Measurements from ENCODE around the gene IP6K3. TPM values are rescaled to one million over a fixed set of nuclear protein-coding genes. Genes with fewer than 3 reads are reported as not detected.

Gene IP6K3
- total RNA-seq, 1 experiment from 2014 or later: not detected

DNA sequence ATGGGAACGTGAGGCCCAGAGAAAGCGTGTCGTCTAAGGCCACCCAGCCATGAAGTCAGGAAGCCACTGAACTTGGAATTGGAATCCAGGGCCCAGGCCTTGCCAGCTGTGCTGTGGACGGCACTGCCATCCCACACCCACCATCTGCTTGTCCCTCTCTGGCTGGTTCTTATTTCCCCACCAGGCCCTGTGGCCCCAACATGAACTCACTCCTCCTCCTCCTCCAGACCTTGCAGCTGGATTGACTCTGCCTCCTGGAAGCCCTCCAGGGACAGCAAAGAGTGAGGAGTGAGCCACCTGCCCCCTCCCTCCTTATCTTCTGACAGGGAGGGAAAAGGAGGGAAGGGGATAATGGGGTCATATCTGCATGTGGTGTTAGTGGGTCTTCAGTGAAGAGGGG, 16.0 kb upstream of the IP6K3 start:
- ATAC-seq (no peak), DNase-seq (ENCODE audit: low read depth, low spot score) (no peak)
- H3K36me3 ChIP-seq (ENCODE audit: control insufficient read depth, insufficient read depth, low read length): no peaks in the 10 kb centered on the region
- TF ChIP-seq, protein P1, sequence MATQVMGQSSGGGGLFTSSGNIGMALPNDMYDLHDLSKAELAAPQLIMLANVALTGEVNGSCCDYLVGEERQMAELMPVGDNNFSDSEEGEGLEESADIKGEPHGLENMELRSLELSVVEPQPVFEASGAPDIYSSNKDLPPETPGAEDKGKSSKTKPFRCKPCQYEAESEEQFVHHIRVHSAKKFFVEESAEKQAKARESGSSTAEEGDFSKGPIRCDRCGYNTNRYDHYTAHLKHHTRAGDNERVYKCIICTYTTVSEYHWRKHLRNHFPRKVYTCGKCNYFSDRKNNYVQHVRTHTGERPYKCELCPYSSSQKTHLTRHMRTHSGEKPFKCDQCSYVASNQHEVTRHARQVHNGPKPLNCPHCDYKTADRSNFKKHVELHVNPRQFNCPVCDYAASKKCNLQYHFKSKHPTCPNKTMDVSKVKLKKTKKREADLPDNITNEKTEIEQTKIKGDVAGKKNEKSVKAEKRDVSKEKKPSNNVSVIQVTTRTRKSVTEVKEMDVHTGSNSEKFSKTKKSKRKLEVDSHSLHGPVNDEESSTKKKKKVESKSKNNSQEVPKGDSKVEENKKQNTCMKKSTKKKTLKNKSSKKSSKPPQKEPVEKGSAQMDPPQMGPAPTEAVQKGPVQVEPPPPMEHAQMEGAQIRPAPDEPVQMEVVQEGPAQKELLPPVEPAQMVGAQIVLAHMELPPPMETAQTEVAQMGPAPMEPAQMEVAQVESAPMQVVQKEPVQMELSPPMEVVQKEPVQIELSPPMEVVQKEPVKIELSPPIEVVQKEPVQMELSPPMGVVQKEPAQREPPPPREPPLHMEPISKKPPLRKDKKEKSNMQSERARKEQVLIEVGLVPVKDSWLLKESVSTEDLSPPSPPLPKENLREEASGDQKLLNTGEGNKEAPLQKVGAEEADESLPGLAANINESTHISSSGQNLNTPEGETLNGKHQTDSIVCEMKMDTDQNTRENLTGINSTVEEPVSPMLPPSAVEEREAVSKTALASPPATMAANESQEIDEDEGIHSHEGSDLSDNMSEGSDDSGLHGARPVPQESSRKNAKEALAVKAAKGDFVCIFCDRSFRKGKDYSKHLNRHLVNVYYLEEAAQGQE (IDR thresholded peaks at IDR 0.05; ENCODE audit: insufficient read depth in 1 of 2, low read depth in 2 of 2, low read length in 1 of 2): no peak
- TF ChIP-seq, protein P2, sequence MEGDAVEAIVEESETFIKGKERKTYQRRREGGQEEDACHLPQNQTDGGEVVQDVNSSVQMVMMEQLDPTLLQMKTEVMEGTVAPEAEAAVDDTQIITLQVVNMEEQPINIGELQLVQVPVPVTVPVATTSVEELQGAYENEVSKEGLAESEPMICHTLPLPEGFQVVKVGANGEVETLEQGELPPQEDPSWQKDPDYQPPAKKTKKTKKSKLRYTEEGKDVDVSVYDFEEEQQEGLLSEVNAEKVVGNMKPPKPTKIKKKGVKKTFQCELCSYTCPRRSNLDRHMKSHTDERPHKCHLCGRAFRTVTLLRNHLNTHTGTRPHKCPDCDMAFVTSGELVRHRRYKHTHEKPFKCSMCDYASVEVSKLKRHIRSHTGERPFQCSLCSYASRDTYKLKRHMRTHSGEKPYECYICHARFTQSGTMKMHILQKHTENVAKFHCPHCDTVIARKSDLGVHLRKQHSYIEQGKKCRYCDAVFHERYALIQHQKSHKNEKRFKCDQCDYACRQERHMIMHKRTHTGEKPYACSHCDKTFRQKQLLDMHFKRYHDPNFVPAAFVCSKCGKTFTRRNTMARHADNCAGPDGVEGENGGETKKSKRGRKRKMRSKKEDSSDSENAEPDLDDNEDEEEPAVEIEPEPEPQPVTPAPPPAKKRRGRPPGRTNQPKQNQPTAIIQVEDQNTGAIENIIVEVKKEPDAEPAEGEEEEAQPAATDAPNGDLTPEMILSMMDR (IDR thresholded peaks at IDR 0.05): no peak
- TF ChIP-seq TCF7L2 (IDR thresholded peaks at IDR 0.05; ENCODE audit: low read depth, low read length) (no peak), SIN3A (IDR thresholded peaks at IDR 0.05; ENCODE audit: borderline replicate concordance, insufficient read depth, low read depth, low read length) (no peak), POLR2AphosphoS5 (IDR thresholded peaks at IDR 0.05; ENCODE audit: low read depth, low read length) (no peak)
- no peaks in the 10 kb centered on the region for H3K27me3 ChIP-seq (ENCODE audit: control insufficient read depth, insufficient read depth, low read length)
- ChIA-PET POLR2A (no interaction called here), CTCF (interaction anchor here (2.6 kb wide), 1 partner anchor 18 kb away, joined by 24 read pairs; no protein-coding TSS in a partner anchor)
- no peak overlapping the region for H3K4me3 ChIP-seq (ENCODE audit: low read depth in 2 of 2, low read length in 2 of 2)
- intact Hi-C loops (cut with micrococcal nuclease; ENCODE audit: unreplicated experiment) (no loop called here), in situ Hi-C loops (cut with HindIII; ENCODE audit: low pct_unique_long_range_greater_than_20kb, low sequenced_read_pairs) (no loop called here)
- no TSS peak for BruUV-seq (replicated peaks)
- H3K27ac ChIP-seq (ENCODE audit: low read length): no peak overlapping the region
- no peaks in the 10 kb centered on the region for H3K9me3 ChIP-seq (ENCODE audit: control insufficient read depth, insufficient read depth, low read depth, low read length)
- H3K4me1 ChIP-seq (ENCODE audit: control insufficient read depth, insufficient read depth, low read length): peaks cover 15% of the 10 kb centered on the region

DNA sequence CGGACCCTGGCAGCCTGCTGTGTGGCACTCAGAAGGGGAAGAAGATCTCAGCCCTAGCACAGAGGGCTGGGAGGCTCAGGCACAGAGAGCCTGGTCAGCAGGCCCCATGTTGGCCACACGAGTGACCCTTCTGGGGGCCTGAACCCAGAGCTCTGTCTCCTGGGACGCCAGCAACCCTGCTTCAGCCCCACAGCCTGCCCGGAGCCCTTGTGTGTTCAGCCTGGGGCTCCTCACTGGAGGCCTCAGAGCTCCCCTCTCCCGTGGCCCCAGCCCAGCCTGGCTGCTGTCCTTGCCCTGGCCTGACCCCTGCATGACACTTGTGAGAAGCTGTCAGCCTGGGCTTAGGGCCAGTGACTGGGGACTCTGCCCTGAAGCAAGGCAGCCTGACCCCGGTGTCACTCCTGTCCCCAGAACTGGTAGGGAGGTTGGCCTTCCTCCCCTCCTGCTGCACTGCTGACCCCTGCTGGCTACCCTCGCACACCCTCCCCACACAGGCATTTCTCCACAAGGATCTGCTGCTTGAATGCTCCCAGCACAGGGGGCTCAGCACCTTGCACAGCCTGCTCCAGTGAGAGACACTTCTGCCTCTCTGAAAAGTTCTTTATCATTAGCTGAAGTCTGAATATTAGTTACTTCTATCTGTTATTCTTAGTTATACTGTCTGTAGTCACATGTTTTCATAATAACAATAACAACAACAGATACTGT, 15.4 kb upstream of the IP6K3 start:
- POLR2A ChIA-PET: interaction anchor here (0.6 kb wide), 1 partner anchor 465 kb away, joined by 12 read pairs; no protein-coding TSS in a partner anchor
- H3K36me3 ChIP-seq (ENCODE audit: control insufficient read depth, insufficient read depth, low read length): no peaks in the 10 kb centered on the region
- no peak for TF ChIP-seq SIN3A (IDR thresholded peaks at IDR 0.05; ENCODE audit: borderline replicate concordance, insufficient read depth, low read depth, low read length)
- no peak for TF ChIP-seq POLR2AphosphoS5 (IDR thresholded peaks at IDR 0.05; ENCODE audit: low read depth, low read length)
- TF ChIP-seq TCF7L2 (IDR thresholded peaks at IDR 0.05; ENCODE audit: low read depth, low read length): no peak
- TF ChIP-seq, protein P1 (IDR thresholded peaks at IDR 0.05; ENCODE audit: insufficient read depth in 1 of 2, low read depth in 2 of 2, low read length in 1 of 2): no peak
- TF ChIP-seq, protein P2 (IDR thresholded peaks at IDR 0.05): peak; percentile 93
- H3K4me3 ChIP-seq (ENCODE audit: low read depth in 2 of 2, low read length in 2 of 2): no peak overlapping the region
- CTCF ChIA-PET: interaction anchor here (0.6 to 2.6 kb wide), 3 partner anchors 17 to 51 kb away, joined by 5 to 24 read pairs (median 5); partner anchors contain the start of gene UQCC2
- intact Hi-C loops (cut with micrococcal nuclease; ENCODE audit: unreplicated experiment) (no loop called here), in situ Hi-C loops (cut with HindIII; ENCODE audit: low pct_unique_long_range_greater_than_20kb, low sequenced_read_pairs) (no loop called here)
- H3K4me1 ChIP-seq (ENCODE audit: control insufficient read depth, insufficient read depth, low read length): peaks cover 15% of the 10 kb centered on the region
- no peak overlapping the region for H3K27ac ChIP-seq (ENCODE audit: low read length)
- no peaks in the 10 kb centered on the region for H3K27me3 ChIP-seq (ENCODE audit: control insufficient read depth, insufficient read depth, low read length)
- H3K9me3 ChIP-seq (ENCODE audit: control insufficient read depth, insufficient read depth, low read depth, low read length): no peaks in the 10 kb centered on the region
- no TSS peak for BruUV-seq (replicated peaks)
- peak; percentile 93 for ATAC-seq
- no peak for DNase-seq (ENCODE audit: low read depth, low spot score)

Measured in Panc1 (cell line).